Hepatocyte (in vitro differentiated cells): ENCODE measurements around the gene FOXO1.

ENCODE experiments used
- CTCF ChIP-seq: fragments of 200-600 bp; sonication (generic); IDR thresholded peaks from 2 replicates; pipeline ENCODE4 v1.5.1; 2016; ENCODE audit warnings: antibody characterized with exemption, mild to moderate bottlenecking; ENCODE audit not compliant: poor library complexity
- EZH2 ChIP-seq: fragments of 200-600 bp; sonication (generic); IDR thresholded peaks from 2 replicates; pipeline ENCODE4 v1.6.1; 2016; ENCODE audit warnings: antibody characterized with exemption, mild to moderate bottlenecking, borderline replicate concordance

GRCh38 chr13:40569024-40569350, 97.5 kb downstream of the FOXO1 start:
- TF ChIP-seq EZH2 (no peak), CTCF (no peak)
